H9 (cell line): ENCODE data around the gene MORN1. TPM values are rescaled to one million over a fixed set of nuclear protein-coding genes. Genes with fewer than 3 reads are reported as not detected.

Source experiments
- DNase-seq: peaks from one replicate; pipeline ENCODE4 v3.0.0-alpha.2; 2017
- H2AFZ ChIP-seq: one replicate; pipeline ENCODE4 v1.6.1; 2013; ENCODE audit warnings: mild to moderate bottlenecking, low read length, control low read depth, moderate library complexity
- H2AK5ac ChIP-seq: 2 replicates; pipeline ENCODE4 v1.6.1; 2013; ENCODE audit warnings: low read length, control low read depth, mixed read lengths; ENCODE audit not compliant: insufficient read length
- H2BK120ac ChIP-seq: one replicate; pipeline ENCODE4 v1.6.1; 2013; ENCODE audit warnings: low read depth, mild to moderate bottlenecking, low read length, control low read depth, inconsistent platforms; ENCODE audit not compliant: poor library complexity, severe bottlenecking
- H2BK12ac ChIP-seq: 2 replicates; pipeline ENCODE4 v1.6.1; 2013; ENCODE audit warnings: low read length, control low read depth, mixed read lengths, low read depth; ENCODE audit not compliant: insufficient read length
- H2BK15ac ChIP-seq: 2 replicates; pipeline ENCODE4 v1.6.1; 2013; ENCODE audit warnings: low read depth, low read length, control low read depth
- H2BK20ac ChIP-seq: one replicate; pipeline ENCODE4 v1.6.1; 2013; ENCODE audit warnings: low read depth, mild to moderate bottlenecking, low read length, control low read depth, inconsistent platforms; ENCODE audit not compliant: poor library complexity, severe bottlenecking
- H2BK5ac ChIP-seq: 2 replicates; pipeline ENCODE4 v1.6.1; 2013; ENCODE audit warnings: low read length, control low read depth, mixed read lengths; ENCODE audit not compliant: insufficient read length
- H3K14ac ChIP-seq: 2 replicates; pipeline ENCODE4 v1.6.1; 2013; ENCODE audit warnings: low read length, control low read depth; ENCODE audit not compliant: insufficient read depth
- H3K18ac ChIP-seq: 2 replicates; pipeline ENCODE4 v1.6.1; 2013; ENCODE audit warnings: low read depth, mild to moderate bottlenecking, mixed read lengths, low read length, control low read depth; ENCODE audit not compliant: insufficient read length
- H3K23ac ChIP-seq: 2 replicates; pipeline ENCODE4 v1.6.1; 2013; ENCODE audit warnings: low read length, control low read depth, mixed read lengths, low read depth; ENCODE audit not compliant: insufficient read length
- H3K23me2 ChIP-seq: 2 replicates; pipeline ENCODE4 v1.6.1; 2013; ENCODE audit warnings: low read depth, mild to moderate bottlenecking, mixed read lengths, low read length, control low read depth; ENCODE audit not compliant: insufficient read length, poor library complexity, severe bottlenecking
- H3K27ac ChIP-seq: 2 replicates; pipeline ENCODE4 v1.5.1; 2013; ENCODE audit warnings: low read length, control low read depth, mixed read lengths, low read depth; ENCODE audit not compliant: insufficient read length
- H3K27me3 ChIP-seq: 2 replicates; pipeline ENCODE4 v1.6.1; 2013; ENCODE audit warnings: low read length, control low read depth, inconsistent platforms; ENCODE audit not compliant: insufficient read depth
- H3K4ac ChIP-seq: 2 replicates; pipeline ENCODE4 v1.6.1; 2013; ENCODE audit warnings: low read depth, mild to moderate bottlenecking, control low read depth, inconsistent platforms, low read length, moderate library complexity
- H3K4me1 ChIP-seq: 2 replicates; pipeline ENCODE4 v1.6.1; 2013; ENCODE audit warnings: low read length, control low read depth, inconsistent platforms; ENCODE audit not compliant: insufficient read depth
- H3K4me2 ChIP-seq: 2 replicates; pipeline ENCODE4 v1.6.1; 2013; ENCODE audit warnings: low read length, control low read depth, mixed read lengths; ENCODE audit not compliant: insufficient read length, insufficient read depth
- H3K56ac ChIP-seq: 2 replicates; pipeline ENCODE4 v1.6.1; 2013; ENCODE audit warnings: low read depth, mild to moderate bottlenecking, mixed read lengths, low read length, control low read depth; ENCODE audit not compliant: insufficient read length
- H3K79me1 ChIP-seq: 2 replicates; pipeline ENCODE4 v1.6.1; 2013; ENCODE audit warnings: low read depth, mild to moderate bottlenecking, moderate library complexity, low read length, control low read depth, inconsistent platforms; ENCODE audit not compliant: insufficient read depth, poor library complexity, severe bottlenecking
- H3K79me2 ChIP-seq: 2 replicates; pipeline ENCODE4 v1.6.1; 2013; ENCODE audit warnings: low read length, control low read depth, inconsistent platforms; ENCODE audit not compliant: insufficient read depth
- H3K9ac ChIP-seq: 2 replicates; pipeline ENCODE4 v1.6.1; 2013; ENCODE audit warnings: low read length, control low read depth, mixed read lengths; ENCODE audit not compliant: insufficient read length; ENCODE audit errors: extremely low read depth
- H3K9me3 ChIP-seq: one replicate; pipeline ENCODE4 v1.6.1; 2013; ENCODE audit warnings: low read depth, low read length, inconsistent platforms; ENCODE audit not compliant: control insufficient read depth
- H3T11ph ChIP-seq: one replicate; pipeline ENCODE4 v1.6.1; 2013; ENCODE audit warnings: mild to moderate bottlenecking, low read length, control low read depth, inconsistent platforms
- H4K20me1 ChIP-seq: one replicate; pipeline ENCODE4 v1.6.1; 2013; ENCODE audit not compliant: control insufficient read depth, insufficient read length, insufficient read depth
- H4K5ac ChIP-seq: 2 replicates; pipeline ENCODE4 v1.6.1; 2013; ENCODE audit warnings: low read depth, mild to moderate bottlenecking, mixed read lengths, low read length, control low read depth; ENCODE audit not compliant: insufficient read length
- H4K8ac ChIP-seq: replicated peaks from 2 replicates; pipeline ENCODE4 v1.6.1; 2013; ENCODE audit warnings: low read length, control low read depth, mixed read lengths, low read depth; ENCODE audit not compliant: insufficient read length
- H4K91ac ChIP-seq: 2 replicates; pipeline ENCODE4 v1.6.1; 2013; ENCODE audit warnings: low read depth, mild to moderate bottlenecking, moderate library complexity, mixed read lengths, low read length, control low read depth; ENCODE audit not compliant: insufficient read length
- H3K27ac Mint-ChIP-seq, 3 experiments: 2 replicates in 2 of 3; 3 replicates in 1 of 3; pipeline ENCODE4 v1.8.0; 2020 to 2021; ENCODE audit warnings: mixed read lengths in 3 of 3, mild to moderate bottlenecking in 1 of 3, moderate library complexity in 1 of 3
- H3K27me3 Mint-ChIP-seq: 2 replicates; pipeline ENCODE4 v1.8.0; 2021; ENCODE audit warnings: low read depth, mild to moderate bottlenecking, moderate library complexity, mixed read lengths
- H3K36me3 Mint-ChIP-seq, 3 experiments: 2 replicates in 2 of 3; 3 replicates in 1 of 3; pipeline ENCODE4 v1.8.0; 2020 to 2021; ENCODE audit warnings: low read depth in 3 of 3, mixed read lengths in 3 of 3; ENCODE audit not compliant: insufficient read depth in 1 of 3
- H3K4me1 Mint-ChIP-seq, 2 experiments: 2 replicates each; pipeline ENCODE4 v1.8.0; 2020; ENCODE audit warnings: mixed read lengths in 2 of 2
- H3K4me3 Mint-ChIP-seq, 2 experiments: 2 replicates in 1 of 2; 3 replicates in 1 of 2; pipeline ENCODE4 v1.8.0; 2020 to 2021; ENCODE audit warnings: mild to moderate bottlenecking in 2 of 2, mixed read lengths in 2 of 2, moderate library complexity in 1 of 2
- H3K9me3 Mint-ChIP-seq, 2 experiments: 2 replicates in 1 of 2; 3 replicates in 1 of 2; pipeline ENCODE4 v1.8.0; 2020; ENCODE audit warnings: mild to moderate bottlenecking in 2 of 2, mixed read lengths in 2 of 2, moderate library complexity in 1 of 2
- WGBS: extraction: QIAGEN DNeasy Blood & Tissue Kit; methylation state at CpG from one replicate; pipeline ENCODE4 v1.1.7; 2013; ENCODE audit warnings: missing lambda C conversion rate, low lambda C conversion rate, mixed read lengths; ENCODE audit not compliant: insufficient read length; ENCODE audit errors: extremely low coverage; 5-methylcytosine and 5-hydroxymethylcytosine counted together
- total RNA-seq: library from RNA; stranded (reverse); gene quantifications from 2 replicates; pipeline ENCODE4 v1.2.1, GENCODE V29; 2021
- TF ChIP-seq, protein P1 (sequence below): fragments of 200-600 bp; sonication (generic); conservative IDR thresholded peaks from 3 replicates; pipeline ENCODE4 v1.8.0; 2021; ENCODE audit warnings: antibody characterized with exemption, mild to moderate bottlenecking

Gene MORN1
- total RNA-seq, 1 experiment from 2014 or later: 12.7 TPM

DNA sequence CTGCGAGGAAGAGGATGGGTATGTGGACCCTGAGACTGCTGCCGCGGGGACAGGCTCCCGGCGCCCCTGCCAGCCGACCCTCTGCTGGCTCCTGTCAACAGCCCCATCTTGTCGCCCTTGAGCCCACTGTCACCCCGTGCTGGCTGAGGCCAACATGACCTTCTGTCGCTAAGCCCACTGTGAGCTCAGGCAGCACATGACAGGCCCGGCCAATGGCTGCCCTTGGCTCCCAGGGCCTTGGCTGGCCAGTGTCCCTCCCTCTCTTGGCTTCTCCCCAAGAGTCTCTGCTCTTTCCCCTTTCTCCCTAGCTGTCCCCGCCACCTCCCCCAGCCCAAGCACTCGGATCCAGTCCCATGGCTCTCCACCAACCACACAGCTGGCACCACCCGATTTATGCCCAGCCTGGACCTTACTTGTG is 17.5 kb upstream of the MORN1 start:
- H4K91ac ChIP-seq: no peak overlapping the region
- H4K5ac ChIP-seq: no peak overlapping the region
- H2AK5ac ChIP-seq: no peak overlapping the region
- Mint-ChIP-seq H3K4me1 (peaks cover 7 to 14% of the 10 kb centered on the region in 2 experiments), H3K36me3 (peaks cover 13 to 55% (median 47%) of the 10 kb centered on the region in 3 experiments; a peak in 6 of 7 replicates), H3K4me3 (no peak overlapping the region), H3K27ac (no peak overlapping the region), H3K9me3 (no peaks in the 10 kb centered on the region), H3K27me3 (no peaks in the 10 kb centered on the region; the same call in none of the 2 replicates)
- WGBS: no CpG with 5 or more reads among the region's 13 CpGs
- H4K20me1 ChIP-seq: no peaks in the 10 kb centered on the region
- H3K18ac ChIP-seq: no peak overlapping the region
- H2BK120ac ChIP-seq: no peak overlapping the region
- no peak overlapping the region for H3K9ac ChIP-seq
- H3K56ac ChIP-seq: no peak overlapping the region
- no peak overlapping the region for H2BK20ac ChIP-seq
- H3K23me2 ChIP-seq: peaks cover 15% of the 10 kb centered on the region
- H4K8ac ChIP-seq: no peak overlapping the region
- H2BK5ac ChIP-seq: no peak overlapping the region
- no peak overlapping the region for H3K27ac ChIP-seq
- H3K27me3 ChIP-seq: no peaks in the 10 kb centered on the region
- TF ChIP-seq, protein P1, sequence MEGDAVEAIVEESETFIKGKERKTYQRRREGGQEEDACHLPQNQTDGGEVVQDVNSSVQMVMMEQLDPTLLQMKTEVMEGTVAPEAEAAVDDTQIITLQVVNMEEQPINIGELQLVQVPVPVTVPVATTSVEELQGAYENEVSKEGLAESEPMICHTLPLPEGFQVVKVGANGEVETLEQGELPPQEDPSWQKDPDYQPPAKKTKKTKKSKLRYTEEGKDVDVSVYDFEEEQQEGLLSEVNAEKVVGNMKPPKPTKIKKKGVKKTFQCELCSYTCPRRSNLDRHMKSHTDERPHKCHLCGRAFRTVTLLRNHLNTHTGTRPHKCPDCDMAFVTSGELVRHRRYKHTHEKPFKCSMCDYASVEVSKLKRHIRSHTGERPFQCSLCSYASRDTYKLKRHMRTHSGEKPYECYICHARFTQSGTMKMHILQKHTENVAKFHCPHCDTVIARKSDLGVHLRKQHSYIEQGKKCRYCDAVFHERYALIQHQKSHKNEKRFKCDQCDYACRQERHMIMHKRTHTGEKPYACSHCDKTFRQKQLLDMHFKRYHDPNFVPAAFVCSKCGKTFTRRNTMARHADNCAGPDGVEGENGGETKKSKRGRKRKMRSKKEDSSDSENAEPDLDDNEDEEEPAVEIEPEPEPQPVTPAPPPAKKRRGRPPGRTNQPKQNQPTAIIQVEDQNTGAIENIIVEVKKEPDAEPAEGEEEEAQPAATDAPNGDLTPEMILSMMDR: no peak
- H2BK12ac ChIP-seq: no peak overlapping the region
- no peak for DNase-seq
- H3K9me3 ChIP-seq: no peaks in the 10 kb centered on the region
- H3T11ph ChIP-seq: no peak overlapping the region
- H3K4ac ChIP-seq: no peak overlapping the region
- no peaks in the 10 kb centered on the region for H3K4me1 ChIP-seq
- no peak overlapping the region for H3K23ac ChIP-seq
- H2AFZ ChIP-seq: no peak overlapping the region
- no peaks in the 10 kb centered on the region for H3K79me1 ChIP-seq
- no peaks in the 10 kb centered on the region for H3K79me2 ChIP-seq
- H2BK15ac ChIP-seq: no peak overlapping the region
- no peak overlapping the region for H3K4me2 ChIP-seq
- H3K14ac ChIP-seq: no peak overlapping the region
